ENCODE data around the gene KLHL6.
A peak's percentile ranks its signal among the peaks of the same experiment; 100 is the strongest.

The KLHL6 gene

GRCh38 chr3:183566880-183567279 is 11.4 kb upstream of the KLHL6 start:
- no peak for DNase-seq (ENCODE audit: low read depth)

- no peak for DNase-seq (ENCODE audit: low read depth)
These were observed 8.5 kb upstream of the KLHL6 start for GRCh38 chr3:183564046-183564445.

GRCh38 chr3:183563536-183563874 is 8.0 kb upstream of the KLHL6 start:
- DNase-seq (ENCODE audit: low read depth) = no peak

- DNase-seq (ENCODE audit: low read depth) = no peak
These were observed 5.1 kb upstream of the KLHL6 start for GRCh38 chr3:183560607-183561006.

- no peak for DNase-seq (ENCODE audit: low read depth)
These were observed 3.0 kb upstream of the KLHL6 start for GRCh38 chr3:183558495-183558894.

GRCh38 chr3:183556722-183557121 is 1.2 kb upstream of the KLHL6 start:
- DNase-seq (ENCODE audit: low read depth) = no peak

- DNase-seq (ENCODE audit: low read depth) = no peak
These were observed 1.1 kb downstream of the KLHL6 start for GRCh38 chr3:183554377-183554776.

- no peak for DNase-seq (ENCODE audit: low read depth)
These were observed 2.0 kb downstream of the KLHL6 start for GRCh38 chr3:183553334-183554026.

GRCh38 chr3:183551930-183552329 is 3.6 kb downstream of the KLHL6 start:
- no peak for DNase-seq (ENCODE audit: low read depth)

- no peak for DNase-seq (ENCODE audit: low read depth)
These were observed 7.2 kb downstream of the KLHL6 start for GRCh38 chr3:183548262-183548769.

- no peak for DNase-seq (ENCODE audit: low read depth)
These were observed 8.9 kb downstream of the KLHL6 start for GRCh38 chr3:183546625-183547024.

GRCh38 chr3:183545708-183546107 is 9.8 kb downstream of the KLHL6 start:
- no peak for DNase-seq (ENCODE audit: low read depth)

- no peak for DNase-seq (ENCODE audit: low read depth)
These were observed 13.2 kb downstream of the KLHL6 start for GRCh38 chr3:183542355-183542754.

- DNase-seq (ENCODE audit: low read depth) = no peak
These were observed 13.8 kb downstream of the KLHL6 start for GRCh38 chr3:183541738-183542137.

GRCh38 chr3:183541235-183541655 is 14.3 kb downstream of the KLHL6 start:
- no peak for DNase-seq (ENCODE audit: low read depth)

GRCh38 chr3:183540501-183541234 is 14.8 kb downstream of the KLHL6 start:
- DNase-seq (ENCODE audit: low read depth) = no peak

- no peak for DNase-seq (ENCODE audit: low read depth)
These were observed 15.7 kb downstream of the KLHL6 start for GRCh38 chr3:183539811-183540210.

GRCh38 chr3:183538486-183538885 is 17.0 kb downstream of the KLHL6 start:
- no peak for DNase-seq (ENCODE audit: low read depth)

GRCh38 chr3:183537295-183537730 is 18.2 kb downstream of the KLHL6 start:
- DNase-seq (ENCODE audit: low read depth) = peak; percentile 63

GRCh38 chr3:183536238-183536880 is 19.1 kb downstream of the KLHL6 start:
- DNase-seq (ENCODE audit: low read depth) = no peak

GRCh38 chr3:183534249-183534648 is 21.3 kb downstream of the KLHL6 start:
- DNase-seq (ENCODE audit: low read depth) = no peak

GRCh38 chr3:183533412-183534132 is 21.9 kb downstream of the KLHL6 start:
- DNase-seq (ENCODE audit: low read depth) = no peak
